BE2C (cell line): ENCODE data around the gene FOXI2.

Source experiments
- DNase-seq: peaks from one replicate; pipeline ENCODE4 v3.0.0-alpha.2; 2020
- H3K27me3 ChIP-seq: fragments of 250-450 bp; sonication (Bioruptor Pico); 2 replicates; pipeline ENCODE4 v1.5.1; 2020; ENCODE audit warnings: mild to moderate bottlenecking
- H3K36me3 ChIP-seq: fragments of 250-450 bp; sonication (Bioruptor Pico); 2 replicates; pipeline ENCODE4 v1.5.1; 2020; ENCODE audit warnings: mild to moderate bottlenecking
- H3K4me1 ChIP-seq: fragments of 250-450 bp; sonication (Bioruptor Pico); 2 replicates; pipeline ENCODE4 v1.5.1; 2020
- H3K4me3 ChIP-seq: 2 replicates; pipeline ENCODE4 v1.5.1; 2011; ENCODE audit warnings: low read depth, low read length
- H3K9me3 ChIP-seq: fragments of 250-450 bp; sonication (Bioruptor Pico); 2 replicates; pipeline ENCODE4 v1.5.1; 2020
- CTCF ChIP-seq: IDR thresholded peaks from 2 replicates; pipeline ENCODE4 v1.5.1; 2012; ENCODE audit warnings: mild to moderate bottlenecking, low read depth, low read length

FOXI2 gene

GRCh38 chr10:127698886-127699285 lies 38.1 kb upstream of the FOXI2 start:
- no peaks in the 10 kb centered on the region for H3K27me3 ChIP-seq
- H3K9me3 ChIP-seq: no peaks in the 10 kb centered on the region
- no peak overlapping the region for H3K4me3 ChIP-seq
- no peak for DNase-seq
- TF ChIP-seq CTCF: no peak
- H3K36me3 ChIP-seq: no peaks in the 10 kb centered on the region
- H3K4me1 ChIP-seq: no peaks in the 10 kb centered on the region

DNA sequence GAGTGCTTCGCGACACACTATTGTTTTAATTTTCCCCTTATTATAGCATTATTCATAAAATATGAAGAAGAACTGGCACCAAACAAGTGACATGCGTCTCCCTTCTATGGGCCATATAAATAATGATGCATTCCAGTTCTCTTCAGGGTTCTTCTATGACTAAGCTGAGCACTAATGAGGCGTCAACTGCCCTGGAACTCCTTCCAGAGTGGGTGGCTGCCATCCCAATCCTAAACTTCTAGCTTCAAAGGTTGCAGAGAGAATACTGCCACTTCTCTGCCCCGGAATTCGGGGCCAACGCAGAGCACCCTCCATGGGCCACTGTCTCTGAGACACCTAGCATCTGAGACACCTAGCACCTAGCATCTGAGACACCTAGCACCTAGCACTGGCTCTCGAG lies 37.7 kb upstream of the FOXI2 start:
- no peak for DNase-seq
- Histone ChIP-seq H3K27me3 (no peaks in the 10 kb centered on the region), H3K36me3 (no peaks in the 10 kb centered on the region), H3K4me3 (no peak overlapping the region), H3K9me3 (no peaks in the 10 kb centered on the region), H3K4me1 (no peaks in the 10 kb centered on the region)
- no peak for TF ChIP-seq CTCF

- H3K4me1 ChIP-seq: no peaks in the 10 kb centered on the region
These were observed 34.7 kb upstream of the FOXI2 start for GRCh38 chr10:127702271-127702670.

GRCh38 chr10:127715249-127715648 lies 21.7 kb upstream of the FOXI2 start:
- no peak for DNase-seq
- no peak for TF ChIP-seq CTCF
- Histone ChIP-seq H3K4me1 (no peaks in the 10 kb centered on the region), H3K9me3 (no peaks in the 10 kb centered on the region), H3K36me3 (no peaks in the 10 kb centered on the region), H3K4me3 (no peak overlapping the region), H3K27me3 (no peaks in the 10 kb centered on the region)

More at GRCh38 chr10:127702271-127702670, 34.7 kb upstream of the FOXI2 start:
- no peak for DNase-seq
- Histone ChIP-seq H3K27me3 (no peaks in the 10 kb centered on the region), H3K36me3 (no peaks in the 10 kb centered on the region), H3K4me3 (no peak overlapping the region), H3K9me3 (no peaks in the 10 kb centered on the region)
- no peak for TF ChIP-seq CTCF

DNA sequence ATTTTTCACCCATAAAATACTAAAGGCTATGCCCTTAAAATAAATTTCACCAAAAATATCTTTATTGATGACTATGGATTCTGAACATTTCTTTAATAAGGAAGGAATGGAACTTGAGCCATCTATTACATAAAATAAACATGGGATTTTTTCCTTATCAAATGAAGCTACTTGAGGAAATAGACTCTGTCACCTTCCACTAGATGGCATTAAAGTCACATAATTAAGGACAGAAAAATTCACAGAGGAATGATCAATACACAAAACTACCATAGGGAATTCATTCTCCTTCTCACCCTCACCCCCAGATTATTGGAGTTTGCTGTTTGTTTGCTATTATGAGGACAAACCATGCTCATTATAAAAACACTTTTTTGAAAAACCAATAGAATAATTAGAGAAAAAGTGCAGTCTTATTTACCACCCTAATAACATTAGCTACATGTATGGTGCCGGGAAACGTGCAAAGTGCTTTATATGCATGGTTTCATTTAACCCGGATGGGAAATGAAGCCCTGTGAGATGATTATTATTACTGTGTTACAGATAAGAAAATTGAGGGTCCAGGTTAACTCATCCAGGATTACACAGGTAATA lies 21.1 kb upstream of the FOXI2 start:
- no peaks in the 10 kb centered on the region for H3K9me3 ChIP-seq
- DNase-seq: no peak

More for the DNA sequence above, 21.1 kb upstream of the FOXI2 start:
- Histone ChIP-seq H3K4me1 (no peaks in the 10 kb centered on the region), H3K27me3 (no peaks in the 10 kb centered on the region), H3K36me3 (no peaks in the 10 kb centered on the region), H3K4me3 (no peak overlapping the region)
- peak; percentile 35 for TF ChIP-seq CTCF
